Putamen (tissue), 1 donor: Measurements from ENCODE around the gene SRCIN1.

Experiments used
- DNase-seq: peaks from one replicate; pipeline ENCODE4 v3.0.0-alpha.2; 2016; ENCODE audit warnings: low spot score

The SRCIN1 gene

DNA sequence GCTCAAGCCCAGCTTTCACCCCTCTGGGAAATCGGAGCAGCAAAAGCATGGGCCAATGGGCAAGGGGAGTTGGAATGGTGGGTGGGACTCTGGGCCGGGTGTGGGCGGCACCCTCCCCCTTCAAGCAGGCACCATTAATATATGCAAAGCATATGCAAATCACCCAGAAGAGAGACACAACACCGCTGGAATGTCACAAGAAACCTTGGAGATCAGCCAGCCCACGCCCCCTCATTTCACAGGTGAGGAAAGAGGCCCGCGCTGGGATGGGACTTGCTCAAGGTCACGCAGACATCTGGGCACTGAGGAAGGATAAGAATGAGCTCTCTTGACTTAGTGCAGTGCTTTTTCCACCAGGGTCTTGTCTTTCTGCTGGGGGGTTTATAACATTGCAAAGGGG is 4.8 kb downstream of the SRCIN1 start:
- no peak for DNase-seq

DNA sequence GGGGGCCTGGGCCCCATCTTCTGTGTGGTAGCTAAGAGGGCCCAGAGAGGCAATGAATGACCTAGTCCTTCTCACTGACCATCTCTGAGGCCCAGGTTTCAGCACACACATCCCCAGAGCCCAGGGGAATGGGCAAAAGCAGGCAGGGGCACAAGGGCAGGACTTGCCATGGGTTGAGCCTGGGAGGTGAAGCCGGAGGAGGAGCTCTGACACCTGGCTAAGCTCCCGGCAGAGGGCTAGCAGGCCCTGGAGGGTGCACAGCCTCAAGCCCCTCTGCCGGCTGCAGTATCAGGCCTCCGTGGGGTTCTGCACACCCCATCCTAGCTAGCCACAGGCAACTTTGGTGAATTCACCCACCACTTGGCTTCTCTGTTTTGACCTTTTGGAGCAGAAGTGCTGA is 5.3 kb downstream of the SRCIN1 start:
- DNase-seq = no peak

DNA sequence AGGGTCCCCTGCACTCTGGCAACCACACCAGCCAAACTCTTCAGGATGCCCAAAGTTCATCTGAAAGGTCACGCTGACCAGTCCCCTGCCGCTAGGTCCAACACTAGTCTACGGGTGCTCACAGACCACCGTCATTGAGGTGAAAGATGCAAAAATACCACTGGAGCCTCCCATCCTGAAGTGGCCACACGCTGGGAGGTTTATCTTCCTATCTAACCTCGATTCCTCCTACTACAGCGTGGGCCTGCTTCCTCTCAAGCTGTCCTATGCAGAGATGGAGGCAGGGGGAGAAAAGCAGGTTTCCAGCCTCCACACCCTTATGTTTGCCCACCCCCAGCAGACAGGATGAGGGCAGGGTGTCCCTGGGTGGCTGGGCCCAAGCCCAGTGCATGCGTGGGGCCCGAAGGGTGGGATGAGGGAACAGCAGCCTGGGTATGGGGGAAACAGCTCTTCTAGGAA is 6.3 kb downstream of the SRCIN1 start:
- no peak for DNase-seq

DNA sequence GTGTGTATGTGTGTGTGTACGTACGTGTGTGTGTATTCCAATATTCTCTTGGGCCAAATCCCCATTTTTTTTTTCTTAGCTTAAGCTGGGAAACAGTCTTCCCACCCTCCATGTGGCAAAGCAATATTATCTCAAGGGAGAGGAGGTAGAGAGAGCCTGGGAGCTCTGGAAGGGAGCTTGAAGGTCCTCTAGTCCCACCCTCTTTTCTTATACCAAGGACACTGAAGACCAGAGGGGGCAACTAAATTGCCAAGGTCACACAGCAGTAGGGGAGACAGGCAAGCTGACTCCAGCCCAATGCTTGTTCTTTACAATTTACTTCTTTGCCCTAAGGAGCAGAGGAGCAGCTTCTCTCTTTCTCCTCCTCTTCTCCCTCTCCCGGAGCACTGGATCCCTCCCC is 6.8 kb downstream of the SRCIN1 start:
- DNase-seq = no peak

DNA sequence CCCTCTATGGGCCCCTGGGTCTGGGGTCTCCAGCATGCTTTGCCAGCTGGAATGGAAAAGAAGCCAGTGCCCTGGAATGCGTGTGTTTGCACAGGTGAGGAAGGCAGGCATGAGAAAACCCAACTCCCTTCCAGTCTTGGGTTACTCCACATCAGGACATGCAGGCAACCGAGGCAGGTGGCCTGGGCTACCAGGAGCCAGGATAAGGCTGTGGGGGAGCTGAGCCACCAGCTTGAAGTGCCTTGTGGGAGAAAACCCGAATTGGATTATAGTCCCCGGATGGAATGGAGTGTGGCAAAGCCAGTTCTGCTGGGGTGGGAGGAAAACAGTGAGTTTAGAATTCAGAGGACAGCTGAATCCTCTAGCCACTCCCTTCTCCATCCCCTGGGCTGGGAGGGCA is 7.2 kb downstream of the SRCIN1 start:
- DNase-seq = no peak

DNA sequence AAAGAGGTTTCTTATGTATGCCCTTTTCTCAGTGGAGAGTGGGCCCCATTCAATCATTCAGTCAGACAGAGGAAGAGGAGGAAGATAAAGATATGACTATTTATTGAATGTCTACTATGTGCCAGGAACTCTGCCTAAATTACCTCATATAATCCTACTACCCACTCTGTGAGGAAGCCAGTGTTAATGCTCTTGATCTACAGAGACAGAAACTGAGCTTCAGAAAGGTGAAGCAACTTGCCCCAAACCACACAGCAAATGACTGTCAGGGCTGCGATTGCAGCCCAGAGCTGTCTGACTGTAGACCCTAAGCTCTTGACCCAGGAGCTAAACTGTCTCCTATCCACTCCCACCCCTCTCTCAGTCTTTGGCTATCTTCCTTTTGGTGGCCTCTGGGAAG is 8.4 kb downstream of the SRCIN1 start:
- DNase-seq = no peak

DNA sequence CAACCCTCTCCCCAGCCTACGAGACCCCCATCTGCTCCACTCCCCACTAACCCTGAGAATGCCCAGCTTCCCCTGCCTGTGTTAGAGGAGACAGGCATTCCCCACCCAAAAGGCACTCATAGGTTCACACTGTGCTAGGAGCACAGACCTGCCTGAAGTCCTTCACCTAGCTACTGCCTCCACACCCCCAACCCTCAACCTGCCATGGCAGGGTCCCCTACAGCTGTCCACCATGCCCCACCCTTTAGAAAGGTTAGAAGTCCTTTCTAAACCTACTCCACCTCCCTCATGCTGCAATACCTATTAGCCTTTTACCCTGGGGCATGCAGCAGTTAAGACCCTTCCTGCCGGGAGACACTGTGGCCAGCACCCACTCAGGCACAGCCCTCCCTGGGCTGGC is 9.1 kb downstream of the SRCIN1 start:
- DNase-seq = no peak

DNA sequence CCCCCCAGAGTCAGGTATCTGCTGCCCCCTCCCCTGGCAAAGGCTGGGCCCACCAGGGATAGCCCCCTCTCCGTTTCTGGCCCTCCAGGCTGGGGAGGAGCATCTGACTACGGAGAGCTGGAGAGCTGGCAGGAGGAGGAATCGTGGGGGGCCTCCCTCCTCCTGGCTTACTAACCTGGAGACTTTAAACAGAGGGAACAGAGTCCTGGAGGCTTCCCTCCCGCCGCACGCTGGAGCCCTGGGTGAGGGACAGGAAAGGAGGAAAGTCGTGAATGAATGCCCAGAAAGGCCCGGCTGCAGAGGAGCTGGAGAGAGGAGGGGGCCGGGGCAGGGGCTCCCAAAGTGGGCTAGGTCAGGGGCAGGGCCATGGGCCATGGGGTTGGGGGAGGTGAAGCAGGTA is 9.9 kb downstream of the SRCIN1 start:
- DNase-seq = no peak

DNA sequence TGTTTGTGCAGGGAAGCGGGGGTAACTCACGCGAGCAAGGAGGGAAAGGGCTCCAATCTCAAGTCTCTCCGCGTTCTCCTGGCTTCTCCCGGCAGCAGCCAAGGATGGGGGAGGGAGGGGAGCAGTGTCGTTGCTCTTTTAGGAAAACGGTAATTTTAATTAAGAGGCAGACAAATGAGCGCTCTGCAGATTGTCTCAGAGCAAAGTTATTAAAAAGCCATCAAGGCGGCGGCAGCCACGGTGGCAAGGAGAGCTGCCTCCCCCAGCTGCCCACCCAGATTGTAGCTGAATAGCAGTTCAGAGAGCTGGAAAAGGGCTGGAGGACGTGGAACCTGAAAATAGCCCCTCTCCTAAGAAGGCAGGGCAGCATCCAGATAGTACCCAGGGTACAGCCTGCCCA is 11.6 kb downstream of the SRCIN1 start:
- DNase-seq = no peak

DNA sequence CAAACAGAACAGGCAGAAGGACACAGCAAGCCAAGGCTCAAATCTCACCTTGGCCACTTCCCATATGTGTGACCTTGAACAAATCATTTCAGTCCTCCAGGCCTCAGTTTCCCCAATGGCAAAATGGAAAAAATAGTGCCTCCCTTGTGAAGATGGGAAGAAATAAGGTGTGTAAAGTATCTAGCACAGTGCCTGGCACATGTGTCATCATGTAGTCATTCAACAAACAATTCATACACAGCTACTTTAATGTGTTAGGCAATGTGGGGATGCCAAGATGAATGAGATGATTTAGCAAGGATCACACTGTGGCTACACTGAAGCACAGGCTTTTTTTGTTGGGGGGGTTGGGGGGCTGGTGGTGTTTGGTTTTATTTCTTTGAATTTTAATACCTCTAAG is 13.3 kb downstream of the SRCIN1 start:
- no peak for DNase-seq

DNA sequence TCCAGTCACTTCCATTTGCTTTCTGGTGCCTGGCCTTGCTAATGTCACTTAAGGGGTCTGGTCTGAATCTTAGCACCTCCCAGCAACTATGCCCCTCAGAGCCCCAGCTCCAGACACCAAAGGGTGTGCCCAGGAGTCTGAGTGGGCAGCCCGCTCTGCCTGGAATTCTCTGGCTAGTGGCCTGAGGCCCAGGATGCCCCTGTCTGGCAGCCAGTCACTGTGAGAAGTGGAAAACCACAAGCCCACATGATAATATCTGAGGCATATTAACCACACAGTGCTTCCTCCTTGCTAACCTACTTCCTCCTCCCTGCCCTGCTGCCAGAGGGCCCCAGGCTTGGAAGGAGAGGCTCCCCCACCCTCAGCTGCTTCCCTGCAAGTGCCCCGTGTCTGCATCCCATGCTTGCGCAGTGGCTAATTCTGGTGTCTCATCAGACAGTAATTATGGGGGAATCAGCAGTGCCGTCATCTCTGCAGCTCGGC is 14.0 kb downstream of the SRCIN1 start:
- DNase-seq = no peak

DNA sequence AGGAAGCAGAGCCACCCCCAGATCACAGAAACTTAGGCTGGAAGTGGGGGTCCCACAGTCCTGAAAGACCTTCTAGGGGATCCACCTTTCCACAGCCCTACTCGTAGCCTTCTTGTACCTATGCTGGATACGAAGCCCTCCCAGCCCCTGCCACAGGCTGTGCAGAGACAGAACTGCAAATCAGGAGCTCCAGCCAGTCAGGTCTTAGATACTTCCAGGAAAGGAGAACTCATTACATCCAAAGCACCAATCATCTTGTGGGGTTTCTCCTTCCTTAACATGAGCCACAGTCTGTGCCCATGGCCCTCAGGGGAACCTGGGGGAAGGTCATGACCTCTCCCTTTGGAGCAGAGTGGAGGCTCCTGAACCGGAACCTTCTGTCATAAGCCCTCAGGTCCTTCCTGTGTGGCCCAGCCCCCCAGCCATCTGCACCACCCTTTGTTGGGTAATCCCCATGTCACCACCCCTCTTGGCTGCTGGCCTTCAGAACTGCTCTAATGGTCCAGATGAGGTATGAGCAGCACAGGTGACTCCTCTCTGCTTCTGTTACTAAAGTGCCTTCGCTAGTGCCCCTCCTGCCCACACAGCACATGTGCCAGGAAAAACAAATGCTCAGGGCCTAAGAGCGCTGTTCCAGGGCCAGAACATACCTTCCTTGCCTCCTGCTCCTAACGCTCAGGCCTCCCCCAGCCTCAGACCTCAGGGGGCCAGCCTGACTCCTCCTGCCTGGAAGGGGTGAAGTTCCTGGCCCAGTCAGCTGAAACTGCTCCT is 14.6 kb downstream of the SRCIN1 start:
- no peak for DNase-seq

DNA sequence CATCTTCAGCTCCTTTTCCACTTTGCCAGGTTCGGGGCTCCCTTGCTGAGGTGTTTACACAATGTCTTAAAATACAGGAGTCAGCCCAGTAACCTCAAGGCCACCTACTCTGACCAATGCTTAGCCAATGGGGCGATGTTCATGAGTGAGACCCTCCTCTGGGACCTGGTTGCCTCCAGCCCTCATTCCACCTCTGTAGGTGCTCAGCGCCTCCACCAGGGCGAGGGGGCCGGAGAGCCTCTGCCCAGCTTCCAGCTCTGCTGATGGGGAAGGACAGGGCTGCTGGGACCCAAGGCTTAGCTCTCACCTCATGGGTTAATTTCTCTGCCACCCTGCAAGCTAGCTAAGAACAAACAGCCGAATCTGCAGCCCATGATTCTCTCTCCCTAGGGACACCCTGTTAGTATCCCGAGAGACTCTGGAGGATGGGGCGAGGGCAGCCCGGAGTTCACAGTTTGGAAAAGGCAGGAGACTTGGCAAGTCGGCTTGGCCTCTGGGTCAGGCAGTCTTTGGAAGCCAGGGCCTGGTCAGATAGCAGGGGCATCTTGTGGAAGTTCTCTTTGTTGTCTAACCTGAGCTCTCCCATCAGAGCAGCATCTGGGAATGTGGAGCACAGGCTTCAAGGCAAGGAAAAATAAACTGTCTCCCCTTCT is 16.2 kb downstream of the SRCIN1 start:
- no peak for DNase-seq

DNA sequence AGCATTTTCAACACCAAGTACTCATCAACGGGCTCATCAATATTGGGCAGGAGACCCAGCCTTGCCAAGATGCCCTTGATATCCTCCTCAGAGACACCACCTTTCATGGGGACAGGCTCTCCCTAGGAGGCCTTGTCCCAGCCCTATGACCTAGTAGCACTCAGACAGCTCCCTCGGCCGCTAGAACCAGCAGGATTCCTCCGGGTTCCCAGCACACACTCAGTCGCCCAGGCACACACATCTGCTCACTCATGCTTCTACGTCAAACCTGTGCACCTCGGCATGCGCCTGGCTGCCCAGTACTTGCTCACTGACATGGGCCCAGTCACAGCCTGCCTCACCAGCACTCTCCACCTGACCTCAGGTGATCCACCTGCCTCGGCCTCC is 17.0 kb downstream of the SRCIN1 start:
- no peak for DNase-seq

DNA sequence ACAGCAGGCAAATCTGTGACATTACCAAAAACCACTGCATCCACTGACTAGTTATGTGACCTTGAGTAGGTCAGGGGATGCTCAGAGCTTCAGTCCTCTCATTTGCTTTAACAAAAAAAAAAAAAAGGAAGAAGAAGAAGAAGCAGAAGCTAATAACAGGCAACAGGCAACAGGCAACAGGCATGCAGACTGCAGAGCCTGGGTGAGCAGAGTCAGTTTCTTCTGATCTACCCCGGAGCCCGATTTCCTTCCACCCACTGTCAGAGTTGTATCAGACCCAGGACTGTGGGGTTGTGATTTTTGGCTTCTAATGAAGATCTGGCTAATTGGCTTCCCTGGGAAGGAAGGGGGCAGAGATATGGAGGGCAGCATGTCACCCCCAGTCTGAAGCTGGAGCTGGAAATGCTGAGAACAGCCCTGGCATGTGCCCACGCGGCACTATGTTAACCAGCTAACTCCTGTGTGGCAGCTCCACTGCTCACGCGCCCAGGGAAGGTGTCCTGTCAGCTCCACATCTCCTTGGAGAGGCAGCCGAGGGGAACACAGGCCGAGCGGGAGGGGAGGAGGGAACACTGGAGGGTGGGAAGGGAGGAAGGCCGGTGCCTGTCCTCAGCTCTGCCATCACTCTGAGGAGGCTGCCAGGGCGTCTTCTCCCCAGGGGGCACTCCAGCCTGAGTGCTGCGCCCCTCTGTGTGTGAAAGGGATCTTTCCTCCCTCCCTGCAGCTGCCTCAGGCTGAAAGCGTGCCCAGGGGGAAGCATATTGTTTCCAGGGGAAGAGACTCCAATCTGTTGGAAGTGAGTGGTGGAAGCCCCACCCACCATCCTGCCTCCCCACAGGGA is 17.6 kb downstream of the SRCIN1 start:
- no peak for DNase-seq

DNA sequence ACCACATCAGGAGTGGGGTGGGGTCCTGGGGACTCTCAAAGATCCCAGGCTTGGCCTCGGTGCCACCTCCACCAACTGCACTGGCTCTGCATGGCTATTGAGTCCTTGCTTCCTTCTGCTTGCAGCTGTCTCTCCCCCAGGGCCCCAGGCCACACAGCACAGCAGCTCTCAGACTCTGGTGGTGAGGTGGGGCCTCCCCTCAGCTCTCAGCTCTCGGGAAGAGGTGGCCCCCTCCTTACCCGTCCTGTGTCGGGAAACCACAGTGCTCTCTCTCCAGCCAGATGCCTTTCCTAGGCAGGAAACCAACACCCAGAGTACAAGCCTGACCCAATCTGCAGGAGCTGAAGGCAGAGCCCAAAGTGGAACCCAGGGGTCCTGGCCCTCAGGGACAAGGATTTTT is 18.5 kb downstream of the SRCIN1 start:
- DNase-seq = no peak

DNA sequence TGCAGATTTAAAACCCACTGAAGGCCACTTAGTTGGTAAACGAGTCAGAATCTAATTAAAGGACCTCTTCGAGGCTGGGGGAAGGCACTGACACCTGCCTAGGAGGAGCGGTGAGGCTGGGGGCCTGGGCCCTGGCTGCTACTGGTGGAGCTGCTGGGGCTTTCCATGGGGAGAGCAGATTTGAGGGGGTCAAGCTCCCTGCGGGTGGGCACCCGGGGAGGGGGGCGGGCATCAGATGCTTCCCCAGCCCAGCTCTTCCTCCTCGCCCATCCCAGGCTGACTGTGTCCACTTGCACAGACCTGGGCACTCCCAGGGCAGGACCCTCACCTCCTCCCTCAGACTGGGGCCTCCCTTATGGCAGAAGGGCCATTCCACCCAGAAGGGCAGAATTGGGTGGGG is 19.0 kb downstream of the SRCIN1 start:
- DNase-seq = no peak

DNA sequence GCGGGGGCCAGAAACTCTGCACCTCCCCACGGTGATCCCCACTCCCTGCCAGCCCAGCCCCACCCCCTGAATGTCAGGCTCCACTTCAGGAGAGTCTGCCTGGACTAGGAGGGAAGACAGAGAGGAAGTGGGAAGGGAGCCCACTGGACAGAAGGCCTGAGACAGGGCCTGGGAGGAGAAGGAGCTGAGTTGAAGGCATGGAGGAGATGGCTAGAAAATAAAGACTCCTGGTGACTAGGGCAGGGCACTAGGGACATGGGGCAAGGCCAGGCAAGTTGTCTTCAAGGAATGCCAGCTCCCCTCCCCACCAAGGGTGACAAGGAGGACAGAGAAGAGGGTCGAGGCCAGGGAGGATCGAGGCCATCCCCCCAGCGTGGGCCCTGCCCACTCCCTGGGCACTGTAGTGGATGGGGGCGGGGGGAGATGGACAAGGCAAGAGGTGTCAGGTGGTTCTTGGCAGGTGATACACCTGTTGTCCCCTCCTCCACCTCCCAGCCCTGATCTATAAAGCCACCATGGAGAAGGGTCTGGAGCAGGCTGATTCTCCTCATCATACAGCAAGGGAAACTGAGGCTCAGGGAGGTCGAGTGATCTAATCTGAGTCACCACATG is 19.7 kb downstream of the SRCIN1 start:
- DNase-seq = no peak

DNA sequence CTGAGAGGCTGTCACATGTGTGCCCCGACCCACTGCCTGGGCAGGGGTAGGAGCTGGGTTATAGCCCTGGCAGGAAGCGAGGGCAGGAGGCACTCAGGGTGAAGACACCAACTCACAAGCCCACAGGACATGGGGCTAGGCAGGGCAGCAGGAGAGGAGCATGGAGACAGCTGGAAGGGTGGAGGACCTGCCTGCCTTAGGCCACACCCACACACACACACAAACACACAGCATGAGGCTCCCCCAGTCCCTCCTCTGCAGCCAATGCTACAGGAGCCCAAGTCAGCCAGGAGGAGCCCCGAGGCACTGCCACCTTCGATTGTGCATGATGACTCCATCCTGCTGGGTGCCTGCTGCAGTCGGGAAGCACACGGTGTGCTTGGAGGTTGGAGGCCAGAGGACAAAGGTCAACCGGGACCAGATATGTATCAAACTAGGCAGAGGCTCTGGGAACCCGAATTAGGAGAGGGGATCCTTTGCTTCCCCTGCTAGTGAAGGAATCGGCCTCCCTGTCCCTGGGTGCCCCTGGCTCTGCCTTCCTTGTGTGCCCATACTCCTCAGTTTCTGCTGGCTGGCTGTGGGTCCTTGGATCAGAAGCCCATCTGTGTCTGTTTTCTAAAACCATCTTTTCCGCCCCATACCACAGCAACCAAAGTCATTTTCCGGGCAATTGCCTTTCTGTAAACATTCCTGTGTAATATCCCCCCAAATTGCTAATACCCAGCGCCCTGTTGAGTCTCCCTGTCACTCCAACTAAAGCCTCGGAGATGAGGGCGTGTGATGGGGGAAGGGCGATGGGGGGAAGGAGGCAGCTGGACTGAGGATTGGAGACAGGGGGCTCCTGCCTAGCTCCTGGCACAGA is 20.5 kb downstream of the SRCIN1 start:
- no peak for DNase-seq

DNA sequence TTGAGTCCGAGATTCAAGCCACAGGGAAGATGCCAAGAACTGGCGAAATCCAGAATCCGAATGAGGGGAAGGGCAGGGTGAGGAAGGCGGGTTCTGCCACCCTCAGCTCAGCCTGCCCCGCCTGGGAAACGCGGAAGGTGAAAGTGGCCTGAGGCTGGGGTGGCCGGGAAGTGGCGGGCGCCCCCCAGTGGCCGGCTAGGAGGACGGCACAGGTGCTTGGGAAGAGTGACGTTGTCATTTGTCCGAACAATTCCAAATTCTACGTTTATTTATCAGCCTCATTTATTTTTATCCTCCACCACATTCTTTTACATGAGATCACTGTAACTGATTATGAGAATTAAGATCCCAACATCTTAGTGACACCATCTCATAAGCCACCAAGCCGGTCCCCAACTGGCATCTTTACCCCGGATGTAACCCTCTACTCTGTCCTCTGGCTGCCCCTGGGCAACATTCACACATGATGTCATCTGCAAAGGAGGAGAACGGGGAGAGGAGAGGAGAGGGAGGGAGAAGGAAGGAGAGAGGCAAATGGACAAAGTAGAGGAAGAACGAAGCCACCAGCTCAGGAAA is 21.3 kb downstream of the SRCIN1 start:
- no peak for DNase-seq

DNA sequence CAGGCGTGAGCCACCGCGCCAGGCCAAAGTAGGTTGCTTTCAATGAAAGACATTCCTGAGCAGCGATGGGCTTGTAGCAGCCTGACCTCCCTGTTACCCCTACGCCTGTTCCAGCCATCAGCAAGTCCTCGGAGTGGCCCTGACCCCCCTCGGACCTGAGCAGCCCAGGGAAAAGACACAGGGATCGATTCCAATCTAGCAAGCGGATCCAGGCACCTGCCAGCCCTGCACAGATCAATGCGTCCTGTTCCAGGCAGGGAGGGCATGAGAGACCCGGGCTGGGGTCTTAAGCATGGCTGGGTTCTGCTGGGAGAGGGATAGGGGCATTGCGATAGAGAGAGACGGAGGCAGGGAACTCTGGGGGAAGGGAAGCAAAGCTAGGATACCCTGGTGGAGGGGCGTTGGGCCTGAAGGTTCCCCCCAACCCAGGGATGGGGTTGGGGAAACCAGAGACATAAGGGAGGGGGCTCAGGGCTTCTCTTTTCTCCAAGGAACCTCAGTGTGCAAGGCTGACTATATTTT is 21.9 kb downstream of the SRCIN1 start:
- DNase-seq = no peak
